GM18858 (cell line): Measurements from ENCODE around the gene SEMA3F.

Experiments used
- ATAC-seq: cut with Tn5 transposase; IDR thresholded peaks from one replicate; pipeline ENCODE4 v1.9.1; 2021; ENCODE audit not compliant: unreplicated experiment

Gene SEMA3F

GRCh38 chr3:50192124-50192523 lies 37.0 kb downstream of the SEMA3F start:
- ATAC-seq, result no peak

- no peak for ATAC-seq
These were observed 37.6 kb downstream of the SEMA3F start for GRCh38 chr3:50192689-50193141.

GRCh38 chr3:50193286-50193685 lies 38.2 kb downstream of the SEMA3F start:
- no peak for ATAC-seq

- ATAC-seq, result no peak
These were observed 38.6 kb downstream of the SEMA3F start for GRCh38 chr3:50193746-50194127.

- no peak for ATAC-seq
These were observed 39.2 kb downstream of the SEMA3F start for GRCh38 chr3:50194128-50194902.

GRCh38 chr3:50194903-50195500 lies 39.9 kb downstream of the SEMA3F start:
- no peak for ATAC-seq

- ATAC-seq, result no peak
These were observed 40.6 kb downstream of the SEMA3F start for GRCh38 chr3:50195501-50196252.

GRCh38 chr3:50196253-50196801 lies 41.2 kb downstream of the SEMA3F start:
- ATAC-seq, result no peak

GRCh38 chr3:50201573-50202315 lies 46.6 kb downstream of the SEMA3F start:
- no peak for ATAC-seq

- no peak for ATAC-seq
These were observed 47.4 kb downstream of the SEMA3F start for GRCh38 chr3:50202353-50203112.

GRCh38 chr3:50203113-50203808 lies 48.1 kb downstream of the SEMA3F start:
- no peak for ATAC-seq

- no peak for ATAC-seq
These were observed 49.0 kb downstream of the SEMA3F start for GRCh38 chr3:50203809-50204803.

GRCh38 chr3:50204804-50205412 lies 49.8 kb downstream of the SEMA3F start, which contains the start of gene SLC38A3:
SLC38A3 (plus strand) TSS chr3:50205271; CDS start chr3:50214200, 8,929 bp downstream.
- no peak for ATAC-seq

- no peak for ATAC-seq
These were observed 50.5 kb downstream of the SEMA3F start for GRCh38 chr3:50205413-50206276.

GRCh38 chr3:50207359-50208042 lies 52.4 kb downstream of the SEMA3F start:
- no peak for ATAC-seq

GRCh38 chr3:50208677-50209344 lies 53.7 kb downstream of the SEMA3F start:
- no peak for ATAC-seq
